Measurements from ENCODE around the gene ADAM22. TPM values are rescaled to one million over a fixed set of nuclear protein-coding genes. Genes with fewer than 3 reads are reported as not detected.

The ADAM22 gene
- total RNA-seq, 4 donors from 2014 or later, result 0.88 to 2.5 (median 1.6) TPM

DNA sequence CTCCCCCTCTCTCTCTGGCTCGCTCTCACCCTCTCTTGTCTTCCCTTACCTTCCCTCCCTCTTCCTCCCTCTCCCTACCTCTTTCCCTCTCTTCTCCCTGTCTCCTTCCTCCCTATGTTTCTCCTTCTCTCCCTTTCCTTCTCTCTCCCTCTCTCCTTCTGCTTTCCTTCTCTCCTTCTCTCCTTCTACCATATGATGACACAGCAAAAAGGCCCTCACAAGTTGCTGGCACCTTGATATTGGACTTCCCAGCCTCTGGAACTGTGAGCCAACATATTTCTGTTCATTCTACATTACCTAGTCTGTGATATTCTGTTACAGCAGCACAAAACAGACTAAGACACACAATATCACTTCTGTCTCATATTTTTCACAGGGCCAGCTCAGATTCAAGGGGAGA lies 135.0 kb downstream of the ADAM22 start:
- no peaks in the 10 kb centered on the region for H3K4me1 ChIP-seq
- TF ChIP-seq POLR2A (IDR thresholded peaks at IDR 0.05), result no peak
- TF ChIP-seq, protein P1, sequence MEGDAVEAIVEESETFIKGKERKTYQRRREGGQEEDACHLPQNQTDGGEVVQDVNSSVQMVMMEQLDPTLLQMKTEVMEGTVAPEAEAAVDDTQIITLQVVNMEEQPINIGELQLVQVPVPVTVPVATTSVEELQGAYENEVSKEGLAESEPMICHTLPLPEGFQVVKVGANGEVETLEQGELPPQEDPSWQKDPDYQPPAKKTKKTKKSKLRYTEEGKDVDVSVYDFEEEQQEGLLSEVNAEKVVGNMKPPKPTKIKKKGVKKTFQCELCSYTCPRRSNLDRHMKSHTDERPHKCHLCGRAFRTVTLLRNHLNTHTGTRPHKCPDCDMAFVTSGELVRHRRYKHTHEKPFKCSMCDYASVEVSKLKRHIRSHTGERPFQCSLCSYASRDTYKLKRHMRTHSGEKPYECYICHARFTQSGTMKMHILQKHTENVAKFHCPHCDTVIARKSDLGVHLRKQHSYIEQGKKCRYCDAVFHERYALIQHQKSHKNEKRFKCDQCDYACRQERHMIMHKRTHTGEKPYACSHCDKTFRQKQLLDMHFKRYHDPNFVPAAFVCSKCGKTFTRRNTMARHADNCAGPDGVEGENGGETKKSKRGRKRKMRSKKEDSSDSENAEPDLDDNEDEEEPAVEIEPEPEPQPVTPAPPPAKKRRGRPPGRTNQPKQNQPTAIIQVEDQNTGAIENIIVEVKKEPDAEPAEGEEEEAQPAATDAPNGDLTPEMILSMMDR (IDR thresholded peaks at IDR 0.05), result no peak
- no peak for DNase-seq
- no peak overlapping the region for H3K4me3 ChIP-seq
- no peaks in the 10 kb centered on the region for H3K36me3 ChIP-seq
- H3K27ac ChIP-seq, result no peak overlapping the region
- no peaks in the 10 kb centered on the region for H3K9me3 ChIP-seq
- no peaks in the 10 kb centered on the region for H3K27me3 ChIP-seq

DNA sequence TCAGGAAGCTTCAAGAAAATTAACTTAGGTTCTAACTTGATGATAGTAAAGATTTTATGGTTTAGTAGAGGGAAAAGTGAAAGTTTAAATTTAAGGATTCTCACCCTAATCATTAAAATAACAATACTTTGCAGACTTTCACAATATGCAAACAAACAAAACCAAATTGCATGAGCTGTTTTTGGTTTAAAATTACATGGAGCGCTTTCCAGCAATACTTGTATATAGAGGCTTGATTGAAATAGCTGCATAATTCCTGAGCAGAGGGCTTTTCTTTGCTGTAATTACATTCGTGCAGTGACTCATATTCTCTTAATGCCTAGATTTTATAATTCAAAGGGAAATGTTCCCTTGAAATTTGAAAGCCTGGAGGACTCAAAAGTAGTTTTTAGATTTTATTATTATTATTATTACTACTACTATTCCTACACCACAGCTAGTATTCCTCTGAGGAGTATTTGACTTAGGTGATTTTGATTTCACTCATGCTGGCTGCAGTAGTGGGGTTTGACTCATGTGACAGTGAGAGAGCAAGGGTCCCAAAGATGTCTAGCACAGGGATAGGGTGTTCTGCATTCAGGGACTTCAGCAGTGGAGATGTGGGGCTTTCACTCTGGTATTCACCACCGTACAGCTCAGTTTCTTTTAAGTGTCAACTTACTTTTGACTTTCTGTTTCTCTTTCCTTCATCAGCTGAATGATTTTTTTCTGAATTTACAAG lies 138.1 kb downstream of the ADAM22 start:
- no peak for DNase-seq
- H3K4me3 ChIP-seq, result no peak overlapping the region
- H3K36me3 ChIP-seq, result no peaks in the 10 kb centered on the region
- no peak for TF ChIP-seq POLR2A (IDR thresholded peaks at IDR 0.05)
- TF ChIP-seq, protein P1 (IDR thresholded peaks at IDR 0.05), result no peak
- no peaks in the 10 kb centered on the region for H3K9me3 ChIP-seq
- H3K27ac ChIP-seq, result no peak overlapping the region
- H3K4me1 ChIP-seq, result no peaks in the 10 kb centered on the region
- H3K27me3 ChIP-seq, result no peaks in the 10 kb centered on the region

DNA sequence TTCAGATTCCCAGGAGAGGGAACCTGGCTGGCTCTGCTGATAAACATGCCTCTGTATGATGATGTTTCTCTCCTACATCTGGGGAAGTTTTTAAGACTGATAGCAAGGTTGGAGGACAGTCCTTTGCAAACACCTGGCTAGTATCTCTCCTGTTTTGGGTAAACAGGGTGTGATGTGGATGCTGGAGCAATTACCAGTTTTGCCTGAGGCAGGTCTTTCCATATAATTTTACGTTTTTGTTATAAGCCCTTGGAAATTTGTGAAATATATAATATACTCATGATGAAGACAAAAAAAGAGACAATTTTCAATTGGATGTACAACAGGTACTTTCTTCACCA lies 138.6 kb downstream of the ADAM22 start:
- Histone ChIP-seq H3K4me3 (no peak overlapping the region), H3K9me3 (no peaks in the 10 kb centered on the region)
- TF ChIP-seq, protein P1 (IDR thresholded peaks at IDR 0.05), result no peak
- TF ChIP-seq POLR2A (IDR thresholded peaks at IDR 0.05), result no peak

DNA sequence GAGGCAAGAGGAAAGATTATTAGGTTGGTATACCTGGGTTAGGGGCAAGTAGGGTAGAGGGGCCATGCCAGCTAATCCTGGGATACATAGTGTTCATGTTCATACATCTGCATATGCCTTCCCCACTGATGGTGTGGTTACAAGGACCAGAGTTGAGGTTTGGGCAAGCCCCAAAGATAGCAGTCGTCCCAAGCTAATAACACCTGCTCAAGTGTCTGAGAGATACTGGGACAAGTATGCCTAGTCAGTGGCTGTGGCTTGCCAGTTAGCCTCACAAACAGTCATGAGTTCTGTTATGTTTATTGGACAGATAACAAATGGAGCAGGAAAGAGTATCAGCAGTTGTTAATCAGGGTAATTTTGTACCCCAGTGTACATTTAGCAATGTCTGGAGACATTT lies 139.6 kb downstream of the ADAM22 start:
- H3K27me3 ChIP-seq, result no peaks in the 10 kb centered on the region
- no peaks in the 10 kb centered on the region for H3K4me1 ChIP-seq
- H3K4me3 ChIP-seq, result no peak overlapping the region
- no peaks in the 10 kb centered on the region for H3K36me3 ChIP-seq
- H3K9me3 ChIP-seq, result no peaks in the 10 kb centered on the region
- no peak for TF ChIP-seq POLR2A (IDR thresholded peaks at IDR 0.05)
- TF ChIP-seq, protein P1 (IDR thresholded peaks at IDR 0.05), result no peak
- no peak for DNase-seq
- H3K27ac ChIP-seq, result no peak overlapping the region

More for the DNA sequence above, 138.6 kb downstream of the ADAM22 start:
- Histone ChIP-seq H3K27ac (no peak overlapping the region), H3K27me3 (no peaks in the 10 kb centered on the region), H3K4me1 (no peaks in the 10 kb centered on the region), H3K36me3 (no peaks in the 10 kb centered on the region)
- DNase-seq, result no peak

DNA sequence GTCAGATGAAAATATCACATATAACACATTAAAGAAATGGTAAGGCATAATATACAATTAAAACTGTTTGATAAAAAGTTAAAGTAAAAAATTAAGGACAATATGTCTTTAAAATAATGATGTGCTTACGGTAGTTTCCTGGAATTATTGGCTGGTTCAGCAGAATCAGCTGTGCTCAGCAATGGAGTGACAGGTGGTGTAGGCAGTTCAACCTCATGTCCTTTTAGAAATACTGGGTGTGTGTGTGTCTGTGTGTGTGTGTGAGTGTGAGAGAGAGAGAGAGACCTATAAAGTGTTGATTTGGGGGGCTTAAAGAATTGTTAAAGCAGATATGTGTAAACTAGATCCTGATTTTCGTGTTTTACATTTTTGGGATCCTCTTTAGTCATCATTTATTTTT lies 141.2 kb downstream of the ADAM22 start:
- H3K27ac ChIP-seq, result no peak overlapping the region
- H3K9me3 ChIP-seq, result no peaks in the 10 kb centered on the region
- no peak overlapping the region for H3K4me3 ChIP-seq
- no peak for DNase-seq
- TF ChIP-seq POLR2A (IDR thresholded peaks at IDR 0.05), result no peak
- TF ChIP-seq, protein P1 (IDR thresholded peaks at IDR 0.05), result no peak
- no peaks in the 10 kb centered on the region for H3K27me3 ChIP-seq
- H3K4me1 ChIP-seq, result no peaks in the 10 kb centered on the region
- no peaks in the 10 kb centered on the region for H3K36me3 ChIP-seq
